Endothelial cell of umbilical vein (primary cell): ENCODE results near the gene TUBB2A. TPM values are rescaled to one million over a fixed set of nuclear protein-coding genes. Genes with fewer than 3 reads are reported as not detected.
"Not testable (repeated sequence)": the region's sequence is repeated elsewhere in the genome, so short reads cannot be mapped to it uniquely, and the experiment has no call there.

Experiments
- BruUV-seq: library from RNA; stranded (reverse); fragments of 400-500 nt; replicated peaks from 2 replicates; lab custom pipeline; 2021; lab: Mats Ljungman, UMichigan
- CTCF ChIA-PET: fragments of 300-600, 350-600 bp; sonication (Branson Sonifier 250); formaldehyde crosslinking; loops from one replicate; lab custom pipeline; 2021; ENCODE audit warnings: antibody characterized with exemption, inconsistent platforms; lab: Charles Lee
- POLR2A ChIA-PET: fragments of 300-600, 350-600 bp; sonication (Branson Sonifier 250); formaldehyde crosslinking; loops from one replicate; lab custom pipeline; 2021; ENCODE audit warnings: antibody characterized with exemption, inconsistent platforms; lab: Charles Lee
- DNase-seq: peaks from one replicate; pipeline ENCODE4 v3.0.0-alpha.2; 2011; ENCODE audit warnings: low read depth, low spot score
- FAIRE-seq: peaks from 2 replicates; lab custom pipeline; 2011; peaks lifted over from hg19 to GRCh38; lab: Jason Lieb, UNC
- H2AFZ ChIP-seq: 2 replicates; pipeline ENCODE4 v1.6.0; 2012; ENCODE audit warnings: low read depth, low read length, control low read depth, inconsistent platforms
- H3K27ac ChIP-seq: 2 replicates; pipeline ENCODE4 v1.5.1; 2011; ENCODE audit warnings: low read depth, mild to moderate bottlenecking, control low read depth, low read length, moderate library complexity; ENCODE audit not compliant: insufficient read depth
- H3K27me3 ChIP-seq, 2 experiments: 2 replicates each; pipeline versions ENCODE4 v1.6.0 to v1.6.1; 2011; ENCODE audit warnings: low read length in 2 of 2, mixed read lengths in 1 of 2; ENCODE audit not compliant: control insufficient read depth in 2 of 2, insufficient read depth in 2 of 2
- H3K36me3 ChIP-seq, 2 experiments: 2 replicates in 1 of 2; 3 replicates in 1 of 2; pipeline ENCODE4 v1.5.1; 2011; ENCODE audit warnings: low read length in 2 of 2, mild to moderate bottlenecking in 1 of 2, moderate library complexity in 1 of 2; ENCODE audit not compliant: control insufficient read depth in 2 of 2, insufficient read depth in 2 of 2; ENCODE audit errors: extremely low read depth in 1 of 2
- H3K4me1 ChIP-seq: 3 replicates; pipeline ENCODE4 v1.5.1; 2011; ENCODE audit warnings: mild to moderate bottlenecking, low read length; ENCODE audit not compliant: control insufficient read depth, insufficient read depth; ENCODE audit errors: extremely low read depth
- H3K4me2 ChIP-seq: 2 replicates; pipeline ENCODE4 v1.6.1; 2011; ENCODE audit warnings: low read length, control low read depth, mixed read lengths; ENCODE audit not compliant: insufficient read depth
- H3K4me3 ChIP-seq, 3 experiments: fragments of 200-600 bp in 1 of 3; sonication (generic), shearing (Covaris generic) in 1 of 3; replicated peaks in 1 of 3; 2 replicates each; pipeline ENCODE4 v1.5.1; 2011 to 2016; ENCODE audit warnings: control low read depth in 3 of 3, low read length in 3 of 3, mild to moderate bottlenecking in 2 of 3, inconsistent platforms in 1 of 3, low read depth in 1 of 3, moderate library complexity in 1 of 3; ENCODE audit not compliant: insufficient read depth in 1 of 3
- H3K79me2 ChIP-seq: 2 replicates; pipeline ENCODE4 v1.6.0; 2012; ENCODE audit warnings: low read length, inconsistent platforms; ENCODE audit not compliant: control insufficient read depth, insufficient read depth
- H3K9ac ChIP-seq: replicated peaks from 2 replicates; pipeline ENCODE3; 2011; ENCODE audit warnings: low read length, control low read depth; ENCODE audit not compliant: insufficient read depth; ENCODE audit errors: extremely low read depth
- H3K9me1 ChIP-seq: replicated peaks from 3 replicates; pipeline ENCODE4 v1.6.0; 2011; ENCODE audit warnings: mild to moderate bottlenecking, low read length; ENCODE audit not compliant: control insufficient read depth, insufficient read depth; ENCODE audit errors: extremely low read depth
- H3K9me3 ChIP-seq: replicated peaks from 2 replicates; pipeline ENCODE4 v1.5.1; 2012; ENCODE audit warnings: low read length, inconsistent platforms; ENCODE audit not compliant: control insufficient read depth, insufficient read depth
- H4K20me1 ChIP-seq: replicated peaks from 2 replicates; pipeline ENCODE3; 2011; ENCODE audit warnings: mild to moderate bottlenecking, low read length; ENCODE audit not compliant: control insufficient read depth, insufficient read depth; ENCODE audit errors: extremely low read depth
- dilution Hi-C: fragments of 300-500 bp; cut with MboI; formaldehyde crosslinking; loops from one replicate; pipeline ENCODE4 v1.15.0; 2019; ENCODE audit warnings: low sequenced_read_pairs; ENCODE audit not compliant: extremely low pct_ligation_motif_present
- intact Hi-C: fragments of 100-400 bp; cut with micrococcal nuclease; formaldehyde crosslinking; loops from one replicate; pipeline ENCODE4 v1.10.0; 2022
- polyA plus RNA-seq, 4 experiments: library from polyadenylated mRNA; depleted of rRNA in 3 of 4; stranded (reverse) in 3 of 4; unstranded in 1 of 4; fragments of >200 nt; gene quantifications; 2 replicates each; pipeline versions ENCODE4 v1.2.1 to v1.2.3, GENCODE V29; 2011 to 2012; ENCODE audit warnings: missing spikeins in 1 of 4
- total RNA-seq: library from RNA; stranded (reverse); gene quantifications from 2 replicates; pipeline ENCODE4 v1.2.3, GENCODE V29; 2021

Gene TUBB2A
- total and polyA plus RNA-seq, 2 donors (not counting 3 experiments of a cell fraction or from before 2014, with no cell fraction given) = 80.3 to 99.2 TPM

- intact Hi-C loops = not testable (repeated sequence)
These were observed 15.4 kb upstream of the TUBB2A start for GRCh38 chr6:3172789-3173188.

DNA sequence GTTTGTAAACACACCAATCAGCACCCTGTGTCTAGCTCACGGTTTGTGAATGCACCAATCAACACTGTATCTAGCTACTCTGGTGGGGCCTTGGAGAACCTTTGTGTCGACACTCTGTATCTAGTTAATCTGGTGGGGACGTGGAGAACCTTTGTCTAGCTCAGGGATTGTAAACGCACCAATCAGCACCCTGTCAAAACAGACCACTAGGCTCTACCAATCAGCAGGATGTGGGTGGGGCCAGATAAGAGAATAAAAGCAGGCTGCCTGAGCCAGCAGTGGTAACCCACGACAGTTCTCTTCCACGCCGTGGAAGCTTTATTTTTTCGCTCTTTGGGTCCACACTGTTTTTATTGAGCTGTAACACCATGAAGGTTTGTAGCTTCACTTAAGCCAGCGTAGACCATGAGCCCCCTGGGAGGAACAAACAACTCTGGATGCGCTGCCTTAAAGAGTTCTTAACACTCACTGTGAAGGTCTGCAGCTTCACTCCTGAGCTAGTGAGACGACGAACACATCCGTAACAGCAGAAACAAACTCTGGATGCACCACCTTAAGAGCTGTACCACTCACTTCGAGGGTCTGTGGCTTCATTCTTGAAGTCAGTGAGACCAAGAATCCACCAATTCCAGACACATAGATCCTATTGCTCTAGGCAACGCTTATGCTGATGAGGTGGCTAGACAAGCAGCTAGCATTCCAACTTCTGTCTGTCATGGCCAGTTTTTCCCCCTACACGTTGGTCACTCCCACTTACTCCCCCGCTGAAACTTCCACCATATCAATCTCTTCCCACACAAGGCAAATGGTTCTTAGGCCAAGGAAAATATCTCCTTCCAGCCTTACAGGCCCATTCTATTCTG lies 14.2 kb upstream of the TUBB2A start:
- H3K4me2 ChIP-seq, POLR2A ChIA-PET, H2AFZ ChIP-seq, H3K9me1 ChIP-seq, H3K27me3 ChIP-seq, H3K36me3 ChIP-seq, intact Hi-C loops, FAIRE-seq, BruUV-seq, H3K9me3 ChIP-seq, H3K9ac ChIP-seq, H3K79me2 ChIP-seq, H3K27ac ChIP-seq, dilution Hi-C loops, H3K4me1 ChIP-seq, DNase-seq, H4K20me1 ChIP-seq, H3K4me3 ChIP-seq: not testable (repeated sequence)
- CTCF ChIA-PET = interaction anchor here (0.9 to 1.3 kb wide), 4 partner anchors 9 to 80 kb away, joined by 3 to 4 read pairs (median 3); partner anchors contain the start of gene TUBB2A

More at GRCh38 chr6:3172789-3173188, 15.4 kb upstream of the TUBB2A start:
- H3K4me3 ChIP-seq, H3K9me3 ChIP-seq, H3K4me2 ChIP-seq, H4K20me1 ChIP-seq, H3K4me1 ChIP-seq, POLR2A ChIA-PET, H3K9ac ChIP-seq, BruUV-seq, H3K27me3 ChIP-seq, FAIRE-seq, DNase-seq, dilution Hi-C loops, H3K27ac ChIP-seq, H3K9me1 ChIP-seq, H3K79me2 ChIP-seq, H2AFZ ChIP-seq, H3K36me3 ChIP-seq: not testable (repeated sequence)
- CTCF ChIA-PET = interaction anchor here (1.2 kb wide), 2 partner anchors 16 kb away, joined by 3 read pairs; partner anchors contain the start of gene TUBB2A

GRCh38 chr6:3170676-3171075 lies 13.3 kb upstream of the TUBB2A start:
- H3K9me1 ChIP-seq, intact Hi-C loops, H3K79me2 ChIP-seq, BruUV-seq, FAIRE-seq, DNase-seq, dilution Hi-C loops, H4K20me1 ChIP-seq, POLR2A ChIA-PET, H2AFZ ChIP-seq, H3K36me3 ChIP-seq, H3K4me3 ChIP-seq, H3K9me3 ChIP-seq, H3K27ac ChIP-seq, H3K4me2 ChIP-seq, H3K9ac ChIP-seq, H3K27me3 ChIP-seq: not testable (repeated sequence)
- H3K4me1 ChIP-seq = peaks cover 10% of the 10 kb centered on the region
- CTCF ChIA-PET = interaction anchor here (0.9 to 1.3 kb wide), 2 partner anchors 8 to 81 kb away, joined by 3 to 4 read pairs; no protein-coding TSS in a partner anchor

- DNase-seq, H3K4me2 ChIP-seq, H3K9me1 ChIP-seq, CTCF ChIA-PET, H3K36me3 ChIP-seq, POLR2A ChIA-PET, H2AFZ ChIP-seq, H3K9ac ChIP-seq, dilution Hi-C loops, H3K27me3 ChIP-seq, FAIRE-seq, intact Hi-C loops, H4K20me1 ChIP-seq, H3K27ac ChIP-seq, H3K4me3 ChIP-seq, H3K79me2 ChIP-seq, BruUV-seq, H3K9me3 ChIP-seq: not testable (repeated sequence)
- peaks cover 27% of the 10 kb centered on the region for H3K4me1 ChIP-seq
These were observed 10.7 kb upstream of the TUBB2A start for GRCh38 chr6:3168046-3168445.
